GM23248 (cell line): ENCODE data around the gene POMGNT1.

Source experiments
- EZH2 ChIP-seq: fragments of 200-600 bp; sonication (generic); IDR thresholded peaks from 2 replicates; pipeline ENCODE4 v1.6.1; 2018; ENCODE audit warnings: antibody characterized with exemption, mild to moderate bottlenecking; ENCODE audit not compliant: insufficient read depth, poor library complexity, severe bottlenecking
- EZH2phosphoT487 ChIP-seq: fragments of 200-600 bp; sonication (generic); IDR thresholded peaks from 2 replicates; pipeline ENCODE4 v1.6.1; 2018; ENCODE audit warnings: antibody characterized with exemption, moderate library complexity, mild to moderate bottlenecking, low read depth; ENCODE audit not compliant: insufficient read depth

DNA sequence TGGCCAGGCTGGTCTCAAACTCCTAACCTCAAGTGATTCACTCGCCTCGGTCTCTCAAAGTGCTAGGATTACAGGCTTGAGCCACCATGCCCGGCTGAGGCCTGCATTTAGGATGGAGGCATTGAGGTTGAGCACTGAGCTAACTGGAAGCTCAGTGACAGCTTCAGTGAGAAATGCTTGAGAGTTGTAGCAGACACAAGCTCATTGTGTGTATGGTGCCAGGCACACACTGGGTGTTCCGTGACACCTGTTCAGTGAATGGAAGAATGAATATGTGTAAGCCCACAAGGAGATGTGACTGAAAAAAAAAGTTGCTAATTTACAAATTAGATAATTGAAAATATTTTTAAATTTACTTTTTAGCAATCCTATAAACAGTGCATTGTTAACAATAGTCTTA lies 26.7 kb upstream of the POMGNT1 start:
- TF ChIP-seq EZH2 = no peak
- no peak for TF ChIP-seq EZH2phosphoT487
